GM23338 (cell line): ENCODE results near the gene MAGI3.

Source experiments
- CTCF ChIP-seq, 2 experiments: fragments of 200-600 bp in 1 of 2; sonication (generic) in 1 of 2; conservative IDR thresholded peaks; 2 replicates each; pipeline versions ENCODE4 v1.5.1 to v1.6.1; 2016 to 2017; ENCODE audit warnings: antibody characterized with exemption in 2 of 2, low read depth in 2 of 2, mild to moderate bottlenecking in 2 of 2, moderate library complexity in 1 of 2
- ETS1 ChIP-seq: IDR thresholded peaks from 2 replicates; pipeline ENCODE4 v1.6.1; 2016; ENCODE audit warnings: antibody characterized with exemption
- EZH2 ChIP-seq: fragments of 200-600 bp; sonication (generic); IDR thresholded peaks from one replicate; pipeline ENCODE4 v1.8.0; 2017; ENCODE audit warnings: antibody characterized with exemption, mild to moderate bottlenecking, low read depth; ENCODE audit not compliant: unreplicated experiment
- EZH2phosphoT487 ChIP-seq: fragments of 200-600 bp; sonication (generic); IDR thresholded peaks from one replicate; pipeline ENCODE4 v1.8.1; 2018; ENCODE audit warnings: antibody characterized with exemption; ENCODE audit not compliant: unreplicated experiment
- JUNB ChIP-seq: IDR thresholded peaks from one replicate; pipeline ENCODE4 v1.6.1; 2016; ENCODE audit warnings: antibody characterized with exemption; ENCODE audit not compliant: unreplicated experiment
- POLR2AphosphoS5 ChIP-seq: IDR thresholded peaks from 2 replicates; pipeline ENCODE4 v1.6.1; 2016; ENCODE audit warnings: antibody characterized with exemption, low read depth
- REST ChIP-seq: IDR thresholded peaks from one replicate; pipeline ENCODE4 v1.6.1; 2018; ENCODE audit warnings: antibody characterized with exemption; ENCODE audit not compliant: unreplicated experiment

GRCh38 chr1:113670650-113671049 lies 280.3 kb downstream of the MAGI3 start:
- TF ChIP-seq REST (no peak), CTCF (conservative IDR thresholded peaks at IDR 0.05; ENCODE audit: low read depth in 2 of 2) (no peak), EZH2 (no peak), EZH2phosphoT487 (no peak), JUNB (no peak), ETS1 (no peak), POLR2AphosphoS5 (no peak)
